A673 (cell line): Measurements from ENCODE around the gene RAD51.

Source experiments
- CTCF ChIP-seq: fragments of 300-800, 200-600 bp; sonication (generic); conservative IDR thresholded peaks from 2 replicates; pipeline ENCODE4 v1.5.1; 2017; ENCODE audit warnings: low read depth, mild to moderate bottlenecking, antibody characterized with exemption, low read length, moderate library complexity, mixed read lengths
- EZH2 ChIP-seq: fragments of 200-600 bp; sonication (generic); IDR thresholded peaks from 2 replicates; pipeline ENCODE4 v1.6.1; 2017; ENCODE audit warnings: borderline replicate concordance, low read depth, mild to moderate bottlenecking, mixed read lengths, antibody characterized with exemption, low read length; ENCODE audit not compliant: poor library complexity, severe bottlenecking

- TF ChIP-seq CTCF (no peak), EZH2 (no peak)
Measured at GRCh38 chr15:40771242-40771641, 76.3 kb downstream of the RAD51 start.
